IMR-90 (cell line): ENCODE data around the gene SPAG7.

ENCODE experiments used
- RAD21 ChIP-seq: IDR thresholded peaks from 2 replicates; pipeline ENCODE4 v1.6.1; 2012; ENCODE audit warnings: low read length, improper control_type of control experiment
- TF ChIP-seq, protein P1 (sequence below): fragments of 150-350 bp; IDR thresholded peaks from 2 replicates; pipeline ENCODE4 v1.6.1; 2016; ENCODE audit warnings: low read depth, mild to moderate bottlenecking, low read length, moderate library complexity, borderline replicate concordance

DNA sequence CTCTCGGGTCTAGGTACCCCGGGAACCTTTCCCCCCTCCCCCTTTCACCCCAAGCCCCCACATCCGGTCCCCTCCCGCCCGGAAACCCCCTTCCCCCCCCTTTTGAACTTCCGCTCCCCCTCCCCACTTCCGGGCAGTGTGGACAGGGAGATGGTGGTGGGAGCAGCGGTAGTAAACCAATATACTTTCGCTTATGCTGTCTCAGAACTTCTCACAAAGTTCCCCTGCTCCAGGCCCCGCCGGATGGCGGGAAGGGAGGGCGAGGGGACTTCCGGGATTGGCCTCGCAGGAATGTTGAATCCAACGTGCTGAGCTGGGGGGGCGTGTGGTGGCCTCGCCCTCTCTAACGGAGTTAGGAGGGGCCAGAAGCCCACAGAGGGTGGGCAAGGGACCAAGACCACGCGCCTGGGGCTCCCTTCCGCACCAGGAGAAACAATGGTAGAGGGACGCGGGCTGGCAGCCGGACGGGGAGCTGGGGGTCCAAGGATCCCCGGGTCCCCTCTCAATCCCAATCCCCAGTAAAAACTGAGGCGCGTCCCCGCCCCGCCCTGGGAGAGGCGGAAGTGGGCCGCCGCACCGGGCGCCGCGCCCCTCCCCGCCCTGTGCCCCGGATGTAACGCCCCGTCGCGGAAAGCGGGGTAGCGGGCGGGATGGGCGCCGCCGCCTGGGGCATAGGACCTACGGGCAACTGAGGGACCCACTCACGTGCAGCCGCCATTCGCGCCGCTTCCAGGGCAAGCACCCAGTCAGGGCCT is 20.0 kb downstream of the SPAG7 start:
- TF ChIP-seq, protein P1, sequence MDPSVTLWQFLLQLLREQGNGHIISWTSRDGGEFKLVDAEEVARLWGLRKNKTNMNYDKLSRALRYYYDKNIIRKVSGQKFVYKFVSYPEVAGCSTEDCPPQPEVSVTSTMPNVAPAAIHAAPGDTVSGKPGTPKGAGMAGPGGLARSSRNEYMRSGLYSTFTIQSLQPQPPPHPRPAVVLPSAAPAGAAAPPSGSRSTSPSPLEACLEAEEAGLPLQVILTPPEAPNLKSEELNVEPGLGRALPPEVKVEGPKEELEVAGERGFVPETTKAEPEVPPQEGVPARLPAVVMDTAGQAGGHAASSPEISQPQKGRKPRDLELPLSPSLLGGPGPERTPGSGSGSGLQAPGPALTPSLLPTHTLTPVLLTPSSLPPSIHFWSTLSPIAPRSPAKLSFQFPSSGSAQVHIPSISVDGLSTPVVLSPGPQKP, result no peak
- no peak for TF ChIP-seq RAD21
